Activated T-cell treated with anti-CD3 and anti-CD28 coated beads for 48 hours (primary cell): Measurements from ENCODE around the gene JAG1.
"Not testable (repeated sequence)": the region's sequence is repeated elsewhere in the genome, so short reads cannot be mapped to it uniquely, and the experiment has no call there.

Experiments
- DNase-seq: peaks from one replicate; pipeline ENCODE4 v3.0.0-alpha.2; 2020; ENCODE audit warnings: low read depth

Gene JAG1

DNA sequence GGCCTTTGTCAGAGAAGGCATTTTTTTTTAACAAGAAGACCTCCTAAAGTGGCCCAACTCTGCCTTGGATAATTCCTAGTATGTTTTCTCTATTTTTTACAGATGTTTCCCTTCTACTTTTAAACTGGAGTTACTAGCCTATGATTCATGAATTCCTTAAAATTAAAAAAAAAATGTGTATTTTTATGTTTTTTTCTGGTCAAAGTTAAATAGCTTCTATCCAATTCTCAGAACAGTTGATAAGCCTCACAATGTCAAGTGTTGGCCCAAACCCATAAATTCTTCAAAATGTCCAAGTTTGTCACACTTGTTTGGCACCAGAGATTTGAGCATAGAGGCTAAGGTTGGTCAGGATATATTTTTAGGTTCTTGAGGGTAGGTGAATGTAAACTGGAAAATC is 64.0 kb downstream of the JAG1 start:
- no peak for DNase-seq

DNA sequence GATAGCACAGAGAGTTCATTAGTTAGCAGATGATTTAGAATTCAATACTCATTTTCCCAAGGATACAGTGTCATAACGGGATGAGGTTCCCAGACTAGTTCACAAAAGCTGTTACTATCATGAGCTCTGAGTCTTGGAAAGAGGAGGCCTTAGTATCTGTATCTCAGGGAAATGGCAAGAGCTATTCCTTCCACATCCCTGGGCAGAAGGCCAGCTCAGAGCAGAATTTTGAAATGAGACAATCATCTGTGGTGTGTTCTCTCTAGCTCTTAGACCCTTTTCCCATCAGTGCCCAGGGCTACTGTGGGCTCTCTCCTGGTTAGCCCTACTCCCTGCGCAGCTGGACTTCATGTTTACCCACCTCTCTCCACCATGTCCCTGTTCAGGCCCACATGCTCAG is 64.5 kb downstream of the JAG1 start:
- no peak for DNase-seq

DNA sequence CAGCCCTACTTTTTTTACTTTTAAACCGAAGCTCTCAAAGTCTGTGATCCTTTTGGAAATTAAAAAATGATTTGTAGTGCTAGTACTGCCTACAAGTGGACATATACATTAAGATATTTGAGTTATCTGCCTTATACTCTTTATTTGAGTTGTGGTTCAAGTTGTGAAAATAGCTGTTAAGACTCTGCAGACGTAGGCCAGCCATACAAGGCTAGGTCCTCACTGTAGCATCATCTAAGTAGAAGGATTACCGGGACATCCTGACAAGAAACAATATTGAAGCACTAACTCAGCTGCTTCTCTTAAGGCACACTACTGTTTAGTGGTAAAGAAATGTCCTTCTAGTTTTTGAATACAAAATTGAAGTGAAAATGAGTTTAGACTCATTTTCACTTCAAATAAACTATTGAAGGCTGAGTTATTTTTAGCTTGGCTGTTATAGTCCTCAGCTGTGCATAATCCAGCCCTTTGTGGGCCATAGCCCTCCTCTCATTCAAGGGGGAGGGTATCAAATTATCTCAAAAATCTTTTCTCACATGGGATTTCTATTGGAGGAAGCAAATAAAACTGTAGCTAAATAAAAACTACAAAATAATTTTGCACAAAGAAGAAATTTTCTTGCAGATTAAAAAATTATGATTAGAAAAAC is 68.1 kb downstream of the JAG1 start:
- DNase-seq, result no peak

DNA sequence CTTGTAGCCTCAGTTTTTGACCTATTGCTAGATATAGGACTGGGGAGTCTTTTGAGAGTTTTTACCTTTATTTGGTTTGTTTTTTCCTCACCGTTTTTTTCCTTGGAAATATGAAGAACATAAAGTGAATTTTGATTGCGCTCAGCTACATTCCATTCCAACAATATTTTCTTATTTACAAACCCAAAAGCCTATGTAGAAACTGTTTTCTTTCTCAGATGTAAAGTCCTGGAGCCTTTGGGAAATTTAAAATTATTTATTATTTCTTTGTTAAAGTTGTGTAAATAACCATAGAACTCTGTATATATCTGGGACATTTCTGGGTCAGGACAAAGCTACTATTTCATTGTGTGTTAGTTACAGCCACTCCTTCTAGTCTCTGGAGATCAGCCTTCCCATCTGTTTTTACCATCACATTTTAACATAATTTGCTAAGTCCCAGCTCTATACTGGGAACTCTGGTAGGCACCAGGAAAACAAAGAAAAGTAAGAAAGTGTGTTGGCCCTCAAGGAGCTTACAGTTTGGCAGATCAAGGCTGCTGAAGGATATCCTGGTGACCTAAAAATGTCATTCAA is 68.8 kb downstream of the JAG1 start:
- DNase-seq, result no peak

DNA sequence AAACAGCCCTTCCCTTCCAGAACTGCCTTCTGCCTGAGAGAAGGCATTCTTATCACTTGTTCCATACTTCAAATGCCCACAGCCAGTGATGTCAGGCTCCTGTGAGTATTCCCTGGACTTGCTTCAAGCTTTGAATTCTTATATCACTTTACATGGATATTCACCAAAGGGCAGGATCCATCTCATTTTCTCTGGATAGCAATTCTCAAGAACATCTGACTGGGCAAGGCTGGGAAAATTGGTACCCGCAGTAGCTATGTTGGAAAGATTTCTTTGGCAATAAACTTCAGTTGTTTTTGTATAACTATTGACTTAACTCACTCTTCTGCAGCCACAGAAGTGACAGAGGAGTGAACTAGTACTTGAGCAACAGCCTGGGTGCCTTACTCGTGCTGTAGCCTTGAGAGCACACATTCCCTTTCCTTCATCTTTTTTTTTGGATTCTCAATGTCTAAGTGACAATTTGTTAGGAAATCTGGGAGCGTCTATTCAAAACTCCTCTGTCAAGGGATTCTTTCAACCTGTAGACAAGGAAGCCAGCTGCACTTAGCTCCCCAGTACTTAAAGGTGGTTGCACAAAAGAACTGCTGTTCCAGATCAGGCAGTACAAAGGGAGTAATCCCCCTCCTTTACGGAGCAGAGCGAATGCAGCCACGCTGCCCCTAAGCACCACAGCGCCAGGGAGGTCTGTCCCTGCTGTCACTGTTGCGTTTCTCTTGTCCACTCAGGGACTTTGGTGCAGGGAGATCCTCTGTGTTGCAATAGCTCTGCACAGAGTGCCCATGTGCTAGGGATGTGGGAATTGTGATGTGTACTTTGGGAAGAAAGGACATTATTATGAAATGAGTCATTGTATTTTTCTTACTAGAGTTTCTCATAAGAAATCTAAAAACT is 69.6 kb downstream of the JAG1 start:
- DNase-seq, result no peak

DNA sequence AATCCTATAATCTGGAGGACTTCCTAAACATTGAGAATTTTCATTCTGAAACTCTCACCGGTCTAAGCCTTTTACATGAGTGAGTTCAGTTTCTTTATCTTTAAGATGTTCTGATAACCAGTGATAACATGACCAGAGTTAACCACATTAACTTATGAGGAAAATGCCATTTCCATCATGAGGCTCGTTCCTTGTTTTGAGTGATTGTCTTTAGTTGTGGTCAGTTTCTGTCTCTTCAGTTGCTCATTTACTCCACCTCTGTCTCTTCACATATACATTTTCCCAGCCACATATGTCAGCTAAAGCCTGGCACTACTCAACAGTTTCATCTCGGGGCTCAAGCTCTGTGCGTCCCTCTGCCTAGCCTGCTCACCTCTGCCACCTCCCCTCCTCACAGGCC is 70.4 kb downstream of the JAG1 start:
- no peak for DNase-seq

DNA sequence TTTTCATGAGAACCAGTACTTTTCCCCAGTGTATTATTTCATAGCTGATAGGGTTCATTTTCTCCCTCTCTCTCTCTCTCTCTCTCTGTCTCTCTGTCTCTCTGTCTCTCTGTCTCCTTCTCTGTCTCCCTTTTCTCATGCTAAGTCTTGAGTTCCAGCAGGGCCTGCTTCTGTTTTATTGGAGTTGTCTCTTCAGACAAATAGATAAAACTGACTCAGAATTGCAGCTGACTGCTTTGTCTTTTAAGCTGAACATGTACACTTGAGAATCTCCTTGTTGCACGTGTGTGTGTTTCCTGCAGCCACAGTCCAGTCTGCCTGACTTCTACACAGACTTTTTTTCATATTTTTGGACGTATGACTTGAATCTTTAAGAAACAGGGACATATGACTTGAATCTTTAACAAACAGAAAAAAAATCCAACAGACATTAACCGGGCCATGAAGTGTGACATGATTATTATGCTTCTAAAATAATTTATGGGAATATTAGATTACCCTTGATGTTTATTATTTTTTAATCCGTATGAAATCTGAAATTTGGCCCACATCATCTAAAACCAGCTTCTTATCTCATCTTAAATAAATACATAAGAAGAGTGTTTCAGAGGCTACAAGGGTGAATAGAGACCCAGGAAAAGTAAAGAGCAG is 71.5 kb downstream of the JAG1 start:
- DNase-seq, result no peak

DNA sequence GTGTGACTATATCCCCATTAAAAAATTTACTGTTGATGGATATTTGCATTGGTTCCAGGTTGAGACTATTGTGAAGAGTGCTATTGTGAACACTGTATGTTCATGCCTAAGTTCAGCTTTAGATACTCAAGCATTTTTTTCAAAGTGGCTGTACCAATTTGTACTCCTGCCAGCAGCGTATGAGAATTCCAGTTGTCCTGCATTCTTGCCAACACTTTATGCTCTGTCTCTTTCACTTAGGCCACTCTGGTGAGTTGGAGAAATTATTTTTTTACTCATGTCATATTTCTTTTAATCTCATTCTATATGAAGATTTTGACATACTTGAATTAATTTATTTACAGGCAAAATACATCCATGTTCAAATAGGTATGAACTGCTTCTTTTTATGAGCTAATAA is 76.2 kb downstream of the JAG1 start:
- no peak for DNase-seq

DNA sequence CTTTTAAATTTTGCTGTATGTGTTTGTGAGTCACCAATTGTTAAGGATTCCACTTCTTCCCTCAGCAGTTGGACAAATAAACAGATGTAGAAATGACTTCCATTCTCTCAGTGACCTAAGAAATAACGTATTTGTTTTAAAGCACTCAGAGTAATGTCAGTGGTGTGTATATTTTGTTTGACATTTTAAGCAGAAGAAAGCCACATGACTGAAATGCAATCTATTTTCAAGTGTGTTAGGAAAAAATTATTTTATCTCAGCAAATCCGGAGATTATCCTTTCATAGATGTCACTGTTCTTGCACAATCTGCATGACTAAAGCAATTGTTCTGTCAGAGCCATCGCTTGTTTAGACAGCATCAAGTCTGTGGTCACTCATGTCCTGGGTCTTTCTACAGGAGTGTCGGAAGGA is 77.1 kb downstream of the JAG1 start:
- no peak for DNase-seq

DNA sequence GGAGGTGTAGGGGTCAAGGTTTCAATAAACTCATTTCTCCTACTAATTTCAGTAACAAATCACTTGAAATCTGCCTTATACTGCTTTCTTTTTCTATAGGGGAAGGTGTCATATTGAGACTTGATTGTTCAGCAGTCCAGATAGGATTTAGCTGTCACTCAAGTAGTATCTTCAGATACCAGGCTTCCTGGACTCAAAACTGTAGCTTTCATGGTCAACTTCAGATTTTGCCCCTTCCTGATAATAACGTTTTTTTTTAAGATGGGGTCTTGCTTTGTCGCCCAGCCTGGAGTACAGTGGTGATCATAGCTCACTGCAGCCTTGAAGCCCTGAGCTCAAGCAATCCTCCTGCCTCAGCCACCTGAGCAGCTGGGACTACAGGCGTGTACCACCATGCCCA is 77.8 kb downstream of the JAG1 start:
- DNase-seq, result no peak

DNA sequence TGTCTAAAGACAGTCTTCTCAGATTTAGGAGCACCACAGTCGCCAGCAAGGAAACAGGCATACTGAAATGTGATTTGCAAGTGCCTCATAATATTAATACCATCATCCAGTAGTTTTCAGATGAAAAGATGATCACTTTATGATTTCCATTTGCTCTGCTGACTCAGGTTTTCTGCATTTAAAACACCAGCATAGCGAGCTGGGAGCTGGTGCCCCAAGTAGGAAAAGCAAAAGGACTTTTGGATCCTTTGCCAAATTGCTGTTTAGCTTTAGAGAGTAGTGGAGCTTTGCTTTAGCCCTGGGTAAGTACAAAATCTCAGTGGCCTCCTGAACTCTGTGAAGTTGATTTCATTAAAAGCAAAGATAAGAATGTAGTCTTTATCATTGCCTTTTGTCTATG is 78.5 kb downstream of the JAG1 start:
- DNase-seq, result no peak

DNA sequence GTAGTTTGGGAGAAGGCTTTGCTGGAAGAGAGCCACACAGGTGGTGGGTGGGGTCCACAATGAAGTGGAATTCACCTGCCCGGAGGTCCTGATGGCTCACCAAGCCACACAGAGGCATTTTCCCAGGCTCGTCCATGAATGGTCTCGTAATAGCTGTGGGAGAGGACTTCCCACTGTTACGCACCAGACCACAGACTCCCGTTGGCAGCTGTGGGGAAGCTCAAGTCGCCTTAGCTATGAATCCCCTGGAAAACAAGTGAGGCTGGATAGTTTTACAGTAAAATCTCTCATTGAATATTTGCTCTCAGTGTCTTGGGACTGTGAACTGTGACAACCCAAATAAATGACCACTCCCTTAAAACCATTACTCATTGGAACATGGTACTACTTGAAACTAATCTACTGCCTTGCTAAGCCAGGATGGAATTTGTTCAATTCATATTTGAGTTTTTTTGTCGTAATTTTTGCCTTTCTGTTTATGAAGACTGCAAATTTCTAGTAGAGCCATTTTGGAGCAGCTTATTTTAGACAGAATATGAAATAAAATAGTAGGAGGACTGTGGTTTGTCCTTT is 79.4 kb downstream of the JAG1 start:
- no peak for DNase-seq

DNA sequence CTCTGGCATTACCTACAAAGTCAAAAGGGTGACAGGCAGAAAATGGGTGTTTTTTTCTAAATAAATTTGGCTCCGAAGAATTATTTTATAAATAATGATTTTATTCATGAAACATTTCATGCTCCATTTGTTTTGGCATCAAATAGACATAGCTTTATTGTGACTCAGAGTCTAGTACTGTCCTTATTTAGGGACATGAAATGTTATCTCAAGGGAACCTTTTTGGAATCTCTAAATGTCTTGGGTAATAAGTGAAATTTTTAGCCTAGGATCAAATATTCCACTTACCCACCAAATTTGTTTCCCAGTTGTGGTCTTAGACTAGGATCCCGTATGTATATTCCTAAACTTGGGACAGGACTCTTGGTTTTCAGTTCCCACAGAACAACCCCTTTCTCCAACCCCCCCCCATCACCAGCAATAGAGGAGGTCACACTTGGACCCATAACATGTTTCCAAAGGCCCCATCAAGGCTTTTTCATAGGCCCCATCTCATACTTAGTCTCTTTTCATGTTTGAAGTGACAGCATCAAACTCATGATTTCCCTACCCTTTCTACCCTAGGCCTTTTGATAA is 81.8 kb downstream of the JAG1 start:
- DNase-seq, result no peak

DNA sequence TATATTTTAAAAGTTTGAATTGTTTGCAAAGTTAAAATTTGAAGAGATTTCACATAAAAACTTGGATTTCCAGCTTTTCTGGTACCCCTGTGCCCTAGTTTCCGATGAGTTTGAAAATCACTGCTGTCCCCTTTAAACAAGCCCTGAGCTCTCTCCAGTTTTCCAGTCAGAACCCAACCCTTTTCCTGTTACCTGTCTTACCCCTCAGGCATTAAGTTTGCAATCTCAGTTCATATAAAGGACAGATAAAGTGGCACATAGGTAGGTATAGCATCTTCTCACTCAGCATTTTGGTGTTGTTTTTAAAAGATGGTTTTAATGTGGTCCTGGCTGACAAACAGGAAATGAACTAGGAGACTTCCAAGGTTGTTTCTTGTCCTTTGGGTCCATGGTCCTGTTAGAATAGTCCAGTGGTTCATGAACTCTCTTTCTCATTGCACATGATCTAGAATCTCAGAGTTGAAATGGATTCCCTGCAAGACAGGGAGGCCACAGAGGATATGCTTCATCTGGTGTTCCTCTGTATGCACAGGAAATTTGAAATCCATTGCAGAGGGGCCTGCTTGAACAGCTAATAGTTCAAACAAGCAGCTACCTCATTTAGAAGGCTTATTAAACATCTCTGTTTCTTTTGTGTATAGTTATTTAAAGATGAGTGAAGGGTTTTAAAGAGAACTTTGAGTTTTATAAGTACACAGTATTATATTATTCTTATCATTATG is 82.7 kb downstream of the JAG1 start:
- DNase-seq, result no peak

DNA sequence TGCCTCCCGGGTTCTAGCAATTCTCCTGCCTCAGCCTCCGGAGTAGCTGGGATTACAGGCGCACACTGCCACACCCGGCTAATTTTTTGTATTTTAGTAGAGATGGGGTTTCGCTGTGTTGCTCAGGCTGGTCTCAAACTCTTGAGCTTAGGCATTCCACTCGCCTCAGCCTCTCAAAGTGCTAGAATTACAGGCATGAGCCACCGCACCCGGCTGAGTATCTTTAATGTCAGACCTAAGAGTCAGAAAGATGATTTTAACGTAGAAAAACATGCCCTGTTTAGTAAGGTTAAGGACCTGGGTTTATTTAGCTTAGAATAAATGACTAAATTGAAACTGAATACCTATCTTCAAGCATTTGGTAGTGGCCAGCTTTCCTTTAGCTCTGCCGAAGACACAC is 83.4 kb downstream of the JAG1 start:
- DNase-seq, result not testable (repeated sequence)
